HG02981 (cell line): ENCODE data around the gene SYNPO.

Experiments used
- ATAC-seq: cut with Tn5 transposase; IDR thresholded peaks from one replicate; pipeline ENCODE4 v1.9.1; 2021; ENCODE audit warnings: mild to moderate bottlenecking, moderate library complexity; ENCODE audit not compliant: unreplicated experiment

Gene SYNPO

GRCh38 chr5:150624334-150625163, 15.9 kb upstream of the SYNPO start:
- peak; percentile 30 for ATAC-seq

- no peak for ATAC-seq
These were observed 15.3 kb upstream of the SYNPO start for GRCh38 chr5:150625164-150625535.

- peak; percentile 49 for ATAC-seq
These were observed 14.4 kb upstream of the SYNPO start for GRCh38 chr5:150625831-150626746.

GRCh38 chr5:150626853-150627276, 13.6 kb upstream of the SYNPO start:
- ATAC-seq: no peak

GRCh38 chr5:150627731-150628545, 12.5 kb upstream of the SYNPO start:
- ATAC-seq: no peak

- ATAC-seq: no peak
These were observed 11.4 kb upstream of the SYNPO start for GRCh38 chr5:150628936-150629485.

- ATAC-seq: no peak
These were observed 10.4 kb upstream of the SYNPO start for GRCh38 chr5:150630016-150630415.

- ATAC-seq: no peak
These were observed 9.8 kb upstream of the SYNPO start for GRCh38 chr5:150630461-150631325.

GRCh38 chr5:150631326-150631701, 9.1 kb upstream of the SYNPO start:
- no peak for ATAC-seq

- no peak for ATAC-seq
These were observed 7.9 kb upstream of the SYNPO start for GRCh38 chr5:150632305-150633160.

- ATAC-seq: no peak
These were observed 7.0 kb upstream of the SYNPO start for GRCh38 chr5:150633429-150633828.

GRCh38 chr5:150636391-150637244, 3.8 kb upstream of the SYNPO start:
- no peak for ATAC-seq

- ATAC-seq: no peak
These were observed 3.0 kb upstream of the SYNPO start for GRCh38 chr5:150637245-150638052.

- no peak for ATAC-seq
These were observed 2.4 kb upstream of the SYNPO start for GRCh38 chr5:150638053-150638444.

GRCh38 chr5:150638488-150639376, 1.7 kb upstream of the SYNPO start:
- ATAC-seq: no peak

GRCh38 chr5:150639377-150639692, 1.1 kb upstream of the SYNPO start:
- no peak for ATAC-seq
